ENCODE measurements around the gene CIDEB. TPM values are rescaled to one million over a fixed set of nuclear protein-coding genes. Genes with fewer than 3 reads are reported as not detected.

Gene CIDEB
- total and polyA plus RNA-seq, 9 of the 15 experiments (the other 6 are each of a cell fraction or from before 2014, with no cell fraction given), result 0.03 to 0.35 (median 0.09) TPM; not detected in 3

DNA sequence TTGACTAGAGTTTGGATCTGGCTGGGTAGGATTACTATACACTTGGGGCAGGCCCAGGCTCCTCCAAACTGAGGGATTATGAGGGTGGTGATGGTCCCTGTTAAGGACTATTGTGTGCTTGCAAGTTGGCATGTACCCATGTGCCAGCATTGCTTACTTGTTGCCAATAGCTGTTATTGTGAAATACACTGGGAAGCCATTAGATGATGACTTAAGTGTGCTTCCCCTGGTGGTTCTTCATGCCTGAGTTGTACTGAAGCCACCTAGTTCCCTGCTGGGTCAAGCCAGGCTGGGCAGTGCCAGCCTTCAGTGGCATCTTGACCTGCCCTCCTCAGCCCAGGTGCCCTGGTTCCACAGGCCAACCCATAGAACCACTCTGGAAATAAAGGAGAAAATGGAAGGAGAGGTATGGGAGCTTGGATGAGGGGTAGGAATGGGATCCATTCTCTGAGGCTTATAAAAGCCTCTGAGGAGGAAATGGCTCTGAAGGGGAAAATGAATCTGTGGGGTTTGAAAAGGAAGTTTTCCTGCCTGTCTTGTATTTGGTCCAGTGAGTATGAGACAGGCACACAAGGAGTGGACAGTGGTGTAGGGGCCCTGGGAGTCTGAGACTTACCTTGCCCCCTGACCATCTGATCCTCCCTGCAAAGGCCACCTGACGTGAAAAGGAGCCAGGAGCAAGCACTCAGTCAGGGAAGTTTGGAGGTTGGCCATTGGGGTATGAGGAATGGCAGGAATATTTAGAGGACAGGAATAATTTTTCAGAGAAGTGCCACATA is 4.2 kb upstream of the CIDEB start:
- BruUV-seq (replicated peaks), result no TSS peak
- no peaks in the 10 kb centered on the region for H4K20me1 ChIP-seq (replicated peaks; ENCODE audit: control insufficient read depth, insufficient read depth, low read length)
- no peak overlapping the region for H2AFZ ChIP-seq (ENCODE audit: low read depth, low read length)
- WGBS (ENCODE audit: insufficient coverage, low coverage, missing lambda C conversion rate), result 100% methylated on average over 1 of the region's 1 CpG
- H3K9ac ChIP-seq (ENCODE audit: insufficient read depth in 1 of 2, low read depth in 2 of 2, low read length in 2 of 2), result no peak overlapping the region
- intact Hi-C loops (cut with micrococcal nuclease) (no loop called here), in situ Hi-C loops (cut with MboI) (no loop called here)
- ATAC-seq, result no peak
- no peaks in the 10 kb centered on the region for H3K9me3 ChIP-seq (replicated peaks; ENCODE audit: control insufficient read depth, insufficient read depth, low read depth, low read length)
- no peak for DNase-seq (ENCODE audit: extremely low read depth in 1 of 4, low spot score in 3 of 4)
- H3K4me1 ChIP-seq (replicated peaks in 1 of 2; ENCODE audit: control insufficient read depth in 2 of 2, insufficient read depth in 2 of 2, low read length in 2 of 2), result peaks cover 19 to 21% of the 10 kb centered on the region in 2 experiments
- no peak overlapping the region for H3K4me2 ChIP-seq (ENCODE audit: insufficient read depth, low read length)
- TF ChIP-seq, protein P1, sequence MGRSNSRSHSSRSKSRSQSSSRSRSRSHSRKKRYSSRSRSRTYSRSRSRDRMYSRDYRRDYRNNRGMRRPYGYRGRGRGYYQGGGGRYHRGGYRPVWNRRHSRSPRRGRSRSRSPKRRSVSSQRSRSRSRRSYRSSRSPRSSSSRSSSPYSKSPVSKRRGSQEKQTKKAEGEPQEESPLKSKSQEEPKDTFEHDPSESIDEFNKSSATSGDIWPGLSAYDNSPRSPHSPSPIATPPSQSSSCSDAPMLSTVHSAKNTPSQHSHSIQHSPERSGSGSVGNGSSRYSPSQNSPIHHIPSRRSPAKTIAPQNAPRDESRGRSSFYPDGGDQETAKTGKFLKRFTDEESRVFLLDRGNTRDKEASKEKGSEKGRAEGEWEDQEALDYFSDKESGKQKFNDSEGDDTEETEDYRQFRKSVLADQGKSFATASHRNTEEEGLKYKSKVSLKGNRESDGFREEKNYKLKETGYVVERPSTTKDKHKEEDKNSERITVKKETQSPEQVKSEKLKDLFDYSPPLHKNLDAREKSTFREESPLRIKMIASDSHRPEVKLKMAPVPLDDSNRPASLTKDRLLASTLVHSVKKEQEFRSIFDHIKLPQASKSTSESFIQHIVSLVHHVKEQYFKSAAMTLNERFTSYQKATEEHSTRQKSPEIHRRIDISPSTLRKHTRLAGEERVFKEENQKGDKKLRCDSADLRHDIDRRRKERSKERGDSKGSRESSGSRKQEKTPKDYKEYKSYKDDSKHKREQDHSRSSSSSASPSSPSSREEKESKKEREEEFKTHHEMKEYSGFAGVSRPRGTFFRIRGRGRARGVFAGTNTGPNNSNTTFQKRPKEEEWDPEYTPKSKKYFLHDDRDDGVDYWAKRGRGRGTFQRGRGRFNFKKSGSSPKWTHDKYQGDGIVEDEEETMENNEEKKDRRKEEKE (IDR thresholded peaks at IDR 0.05; ENCODE audit: borderline replicate concordance in 1 of 2, control insufficient read depth in 1 of 2, low read depth in 2 of 2, low read length in 1 of 2), result no peak
- TF ChIP-seq POLR3G (IDR thresholded peaks at IDR 0.05; ENCODE audit: extremely low read depth, insufficient read length, insufficient replicate concordance) (no peak), FUS (optimal IDR thresholded peaks at IDR 0.05; ENCODE audit: low read depth, low read length) (no peak)
- ChIA-PET CTCF (ENCODE audit: low intra/inter-chr PET ratio) (no interaction called here), POLR2A (interaction anchor here (0.6 kb wide), 1 partner anchor 164 kb away, joined by 4 read pairs; no protein-coding TSS in a partner anchor)
- no peaks in the 10 kb centered on the region for H3K79me2 ChIP-seq (ENCODE audit: control insufficient read depth, insufficient read depth, low read length)
- H3K36me3 ChIP-seq (ENCODE audit: control insufficient read depth, insufficient read depth, low read length), result peaks cover 28% of the 10 kb centered on the region; the same call in 2 of the 3 replicates
- H3K27me3 ChIP-seq (ENCODE audit: control insufficient read depth in 2 of 2, insufficient read depth in 2 of 2, low read length in 2 of 2), result no peaks in the 10 kb centered on the region
- no peaks in the 10 kb centered on the region for H3K9me1 ChIP-seq (ENCODE audit: control insufficient read depth, insufficient read depth, low read length)
- no peak for FAIRE-seq
- no peak overlapping the region for H3K27ac ChIP-seq (ENCODE audit: extremely low read depth, low read depth, low read length)
- no peak overlapping the region for H3K4me3 ChIP-seq

Data from K562 (cell line).